ENCODE results near the gene CLDN16.

The CLDN16 gene

GRCh38 chr3:190456770-190457169, 68.8 kb downstream of the CLDN16 start:
- Histone ChIP-seq H3K4me3 (ENCODE audit: insufficient read depth in 1 of 2, low read depth in 1 of 2, low read length in 2 of 2) (no peak overlapping the region), H3K4me1 (ENCODE audit: control insufficient read depth, insufficient read depth, low read depth, low read length) (no peaks in the 10 kb centered on the region), H2AK5ac (ENCODE audit: low read length, severe bottlenecking) (no peak overlapping the region), H3K36me3 (ENCODE audit: control insufficient read depth in 1 of 2, insufficient read depth in 2 of 2, low read depth in 1 of 2, low read length in 2 of 2) (no peaks in the 10 kb centered on the region), H2BK15ac (ENCODE audit: low read depth, poor library complexity, severe bottlenecking) (no peak overlapping the region), H3K9me3 (ENCODE audit: control insufficient read depth, low read length) (no peaks in the 10 kb centered on the region), H4K8ac (ENCODE audit: low read length) (no peak overlapping the region), H3K27ac (ENCODE audit: low read length, poor library complexity, severe bottlenecking) (no peak overlapping the region), H3K4me2 (ENCODE audit: low read length, poor library complexity, severe bottlenecking) (no peak overlapping the region), H3K18ac (ENCODE audit: low read depth in 1 of 2, low read length in 2 of 2) (no peak overlapping the region), H2BK5ac (ENCODE audit: low read depth, low read length, poor library complexity, severe bottlenecking) (no peak overlapping the region), H2BK12ac (ENCODE audit: low read length in 2 of 2) (no peak overlapping the region), H3K4ac (ENCODE audit: low read depth in 1 of 2, low read length in 2 of 2) (no peak overlapping the region), H2BK120ac (ENCODE audit: low read depth, low read length) (no peak overlapping the region), H3K27me3 (ENCODE audit: control insufficient read depth in 1 of 2, insufficient read depth in 1 of 2, low read length in 2 of 2) (no peaks in the 10 kb centered on the region), H3K14ac (ENCODE audit: low read length in 2 of 2) (no peak overlapping the region), H4K91ac (ENCODE audit: low read length) (no peak overlapping the region), H2AFZ (ENCODE audit: low read depth, low read length) (no peak overlapping the region), H3K23ac (ENCODE audit: low read length in 2 of 2) (no peak overlapping the region), H3K79me1 (replicated peaks; ENCODE audit: low read length, poor library complexity, severe bottlenecking) (no peaks in the 10 kb centered on the region), H3K9ac (ENCODE audit: low read length) (no peak overlapping the region)
- DNase-seq: no peak
- 91% methylated on average over 1 of the region's 1 CpG for WGBS

- Histone ChIP-seq H3K9me3 (ENCODE audit: control insufficient read depth, low read length) (no peaks in the 10 kb centered on the region), H4K8ac (ENCODE audit: low read length) (no peak overlapping the region), H3K18ac (ENCODE audit: low read depth in 1 of 2, low read length in 2 of 2) (no peak overlapping the region), H2BK12ac (ENCODE audit: low read length in 2 of 2) (no peak overlapping the region), H3K79me1 (replicated peaks; ENCODE audit: low read length, poor library complexity, severe bottlenecking) (no peaks in the 10 kb centered on the region), H3K4ac (ENCODE audit: low read depth in 1 of 2, low read length in 2 of 2) (no peak overlapping the region), H3K4me1 (ENCODE audit: control insufficient read depth, insufficient read depth, low read depth, low read length) (no peaks in the 10 kb centered on the region), H3K4me3 (ENCODE audit: insufficient read depth in 1 of 2, low read depth in 1 of 2, low read length in 2 of 2) (no peak overlapping the region), H3K9ac (ENCODE audit: low read length) (no peak overlapping the region), H2AK5ac (ENCODE audit: low read length, severe bottlenecking) (no peak overlapping the region), H2BK5ac (ENCODE audit: low read depth, low read length, poor library complexity, severe bottlenecking) (no peak overlapping the region), H2AFZ (ENCODE audit: low read depth, low read length) (no peak overlapping the region), H3K23ac (ENCODE audit: low read length in 2 of 2) (no peak overlapping the region), H2BK15ac (ENCODE audit: low read depth, poor library complexity, severe bottlenecking) (no peak overlapping the region), H2BK120ac (ENCODE audit: low read depth, low read length) (no peak overlapping the region), H3K27ac (ENCODE audit: low read length, poor library complexity, severe bottlenecking) (no peak overlapping the region), H3K27me3 (ENCODE audit: control insufficient read depth in 1 of 2, insufficient read depth in 1 of 2, low read length in 2 of 2) (no peaks in the 10 kb centered on the region), H3K4me2 (ENCODE audit: low read length, poor library complexity, severe bottlenecking) (no peak overlapping the region), H3K14ac (ENCODE audit: low read length in 2 of 2) (no peak overlapping the region), H3K36me3 (ENCODE audit: control insufficient read depth in 1 of 2, insufficient read depth in 2 of 2, low read depth in 1 of 2, low read length in 2 of 2) (no peaks in the 10 kb centered on the region), H4K91ac (ENCODE audit: low read length) (no peak overlapping the region)
- DNase-seq: no peak
- WGBS: 10% methylated on average over 2 of the region's 2 CpGs
These were observed 70.1 kb downstream of the CLDN16 start for GRCh38 chr3:190458040-190458439.
